Mesenchymal stem cell (in vitro differentiated cells and primary cell): Measurements from ENCODE around the gene PGLYRP2.
A peak's percentile ranks its signal among the peaks of the same experiment; 100 is the strongest.

Experiments
- DNase-seq: peaks from one replicate; pipeline ENCODE4 v3.0.0-alpha.2; 2013
- H2AFZ ChIP-seq: one replicate; pipeline ENCODE4 v1.6.1; 2013; ENCODE audit warnings: low read depth, mild to moderate bottlenecking, control low read depth, inconsistent platforms, low read length, moderate library complexity
- H2AK5ac ChIP-seq: 2 replicates; pipeline ENCODE4 v1.6.1; 2013; ENCODE audit warnings: low read length, moderate library complexity, mild to moderate bottlenecking, inconsistent platforms; ENCODE audit not compliant: severe bottlenecking
- H2BK120ac ChIP-seq: one replicate; pipeline ENCODE4 v1.6.1; 2013; ENCODE audit warnings: low read depth, mild to moderate bottlenecking, inconsistent platforms, low read length, moderate library complexity
- H2BK12ac ChIP-seq, 2 experiments: one replicate each; pipeline ENCODE4 v1.6.1; 2013; ENCODE audit warnings: inconsistent platforms in 2 of 2, low read length in 2 of 2, mild to moderate bottlenecking in 2 of 2, moderate library complexity in 2 of 2, control low read depth in 1 of 2
- H2BK15ac ChIP-seq: one replicate; pipeline ENCODE4 v1.6.1; 2013; ENCODE audit warnings: mild to moderate bottlenecking, low read depth, inconsistent platforms; ENCODE audit not compliant: poor library complexity, severe bottlenecking
- H2BK5ac ChIP-seq: 2 replicates; pipeline ENCODE4 v1.6.1; 2013; ENCODE audit warnings: low read depth, mild to moderate bottlenecking, low read length, control low read depth, inconsistent platforms; ENCODE audit not compliant: poor library complexity, severe bottlenecking
- H3K14ac ChIP-seq, 2 experiments: one replicate each; pipeline ENCODE4 v1.6.1; 2013; ENCODE audit warnings: inconsistent platforms in 2 of 2, low read length in 2 of 2, control low read depth in 1 of 2, mild to moderate bottlenecking in 1 of 2, moderate library complexity in 1 of 2
- H3K18ac ChIP-seq, 2 experiments: one replicate each; pipeline ENCODE4 v1.6.1; 2013; ENCODE audit warnings: inconsistent platforms in 2 of 2, low read length in 2 of 2, control low read depth in 1 of 2, low read depth in 1 of 2, mild to moderate bottlenecking in 1 of 2
- H3K23ac ChIP-seq, 2 experiments: one replicate each; pipeline ENCODE4 v1.6.1; 2013; ENCODE audit warnings: inconsistent platforms in 2 of 2, low read length in 2 of 2, mild to moderate bottlenecking in 2 of 2, moderate library complexity in 2 of 2, control low read depth in 1 of 2
- H3K27ac ChIP-seq: 2 replicates; pipeline ENCODE4 v1.5.1; 2013; ENCODE audit warnings: mild to moderate bottlenecking, moderate library complexity, low read length, control low read depth, inconsistent platforms; ENCODE audit not compliant: poor library complexity, severe bottlenecking
- H3K27me3 ChIP-seq, 2 experiments: 2 replicates each; pipeline versions ENCODE4 v1.6.1 to v1.7.0; 2013; ENCODE audit warnings: low read length in 2 of 2, mild to moderate bottlenecking in 2 of 2, moderate library complexity in 2 of 2, control low read depth in 1 of 2, inconsistent platforms in 1 of 2; ENCODE audit not compliant: control insufficient read depth in 1 of 2, insufficient read depth in 1 of 2
- H3K36me3 ChIP-seq, 2 experiments: 2 replicates each; pipeline versions ENCODE4 v1.6.1 to v1.7.0; 2013; ENCODE audit warnings: low read length in 2 of 2, control low read depth in 1 of 2, inconsistent platforms in 1 of 2, low read depth in 1 of 2, mild to moderate bottlenecking in 1 of 2; ENCODE audit not compliant: insufficient read depth in 2 of 2, control insufficient read depth in 1 of 2
- H3K4ac ChIP-seq, 2 experiments: one replicate each; pipeline ENCODE4 v1.6.1; 2013; ENCODE audit warnings: inconsistent platforms in 2 of 2, low read length in 2 of 2, mild to moderate bottlenecking in 2 of 2, moderate library complexity in 2 of 2, control low read depth in 1 of 2, low read depth in 1 of 2
- H3K4me1 ChIP-seq: 2 replicates; pipeline ENCODE4 v1.6.1; 2013; ENCODE audit warnings: low read depth, low read length, control low read depth; ENCODE audit not compliant: control insufficient read depth, insufficient read depth
- H3K4me2 ChIP-seq: 2 replicates; pipeline ENCODE4 v1.6.1; 2013; ENCODE audit warnings: low read length, mild to moderate bottlenecking, inconsistent platforms; ENCODE audit not compliant: poor library complexity, severe bottlenecking
- H3K4me3 ChIP-seq, 2 experiments: 2 replicates each; pipeline versions ENCODE4 v1.5.1 to v1.7.0; 2013; ENCODE audit warnings: low read length in 2 of 2, mild to moderate bottlenecking in 2 of 2, control low read depth in 1 of 2, low read depth in 1 of 2; ENCODE audit not compliant: insufficient read depth in 1 of 2
- H3K79me1 ChIP-seq: replicated peaks from 2 replicates; pipeline ENCODE4 v1.6.1; 2013; ENCODE audit warnings: mild to moderate bottlenecking, control low read depth, low read length, inconsistent platforms; ENCODE audit not compliant: poor library complexity, severe bottlenecking
- H3K9ac ChIP-seq: 2 replicates; pipeline ENCODE4 v1.7.0; 2013; ENCODE audit warnings: mild to moderate bottlenecking, low read length, moderate library complexity
- H3K9me3 ChIP-seq: 2 replicates; pipeline ENCODE4 v1.7.0; 2013; ENCODE audit warnings: mild to moderate bottlenecking, low read length; ENCODE audit not compliant: control insufficient read depth
- H4K8ac ChIP-seq: one replicate; pipeline ENCODE4 v1.6.1; 2013; ENCODE audit warnings: inconsistent platforms, mild to moderate bottlenecking, low read length, moderate library complexity
- H4K91ac ChIP-seq: one replicate; pipeline ENCODE4 v1.6.1; 2013; ENCODE audit warnings: mild to moderate bottlenecking, low read length, inconsistent platforms
- WGBS: methylation state at CpG from one replicate; pipeline ENCODE4 v1.1.7; 2013; ENCODE audit warnings: mixed read lengths; 5-methylcytosine and 5-hydroxymethylcytosine counted together

PGLYRP2 gene

GRCh38 chr19:15436012-15436825, 43.1 kb downstream of the PGLYRP2 start:
- 82% methylated on average over 10 of the region's 10 CpGs for WGBS

GRCh38 chr19:15433519-15434069, 45.7 kb downstream of the PGLYRP2 start:
- H4K8ac ChIP-seq = peak overlapping the region; percentile 83
- peak overlapping the region; percentile 73 for H2AFZ ChIP-seq
- H3K9me3 ChIP-seq = no peaks in the 10 kb centered on the region
- no peak overlapping the region for H3K23ac ChIP-seq
- peak overlapping the region; percentile 44 for H3K27ac ChIP-seq
- no peak for DNase-seq
- H3K4me2 ChIP-seq = peak overlapping the region; percentile 77
- no peak overlapping the region for H2BK5ac ChIP-seq
- peaks cover 3% of the 10 kb centered on the region for H3K79me1 ChIP-seq
- WGBS = 67% methylated on average over 8 of the region's 8 CpGs
- no peaks in the 10 kb centered on the region for H3K27me3 ChIP-seq
- H2AK5ac ChIP-seq = no peak overlapping the region
- H3K18ac ChIP-seq = peak overlapping the region in 1 of 2 experiments; percentile 81
- peaks cover 5 to 33% of the 10 kb centered on the region in 2 experiments for H3K36me3 ChIP-seq
- peaks cover 25% of the 10 kb centered on the region for H3K4me1 ChIP-seq
- H4K91ac ChIP-seq = peak overlapping the region; percentile 84
- peak overlapping the region in 1 of 2 experiments; percentile 49 for H3K14ac ChIP-seq
- H2BK15ac ChIP-seq = no peak overlapping the region
- peak overlapping the region; percentile 13 to 49 for H3K4ac ChIP-seq
- peak overlapping the region in 1 of 2 experiments; percentile 84 for H3K4me3 ChIP-seq
- H2BK120ac ChIP-seq = no peak overlapping the region
- H3K9ac ChIP-seq = peak overlapping the region; percentile 90
- peak overlapping the region; percentile 61 to 81 for H2BK12ac ChIP-seq

More at GRCh38 chr19:15436012-15436825, 43.1 kb downstream of the PGLYRP2 start:
- H3K23ac ChIP-seq = no peak overlapping the region
- no peaks in the 10 kb centered on the region for H3K9me3 ChIP-seq
- no peak overlapping the region for H4K91ac ChIP-seq
- H3K4me1 ChIP-seq = peaks cover 11% of the 10 kb centered on the region
- no peak overlapping the region for H3K14ac ChIP-seq
- no peak overlapping the region for H2AK5ac ChIP-seq
- no peak overlapping the region for H3K4me3 ChIP-seq
- no peaks in the 10 kb centered on the region for H3K27me3 ChIP-seq
- no peak overlapping the region for H2AFZ ChIP-seq
- no peak overlapping the region for H2BK5ac ChIP-seq
- no peak overlapping the region for H2BK12ac ChIP-seq
- peaks cover 0 to 28% of the 10 kb centered on the region in 2 experiments for H3K36me3 ChIP-seq
- H3K18ac ChIP-seq = no peak overlapping the region
- no peak overlapping the region for H3K27ac ChIP-seq
- no peak overlapping the region for H3K4ac ChIP-seq
- DNase-seq = no peak
- no peak overlapping the region for H3K4me2 ChIP-seq
- peak overlapping the region; percentile 49 for H3K9ac ChIP-seq
- H3K79me1 ChIP-seq = no peaks in the 10 kb centered on the region
- no peak overlapping the region for H4K8ac ChIP-seq
- no peak overlapping the region for H2BK120ac ChIP-seq
- H2BK15ac ChIP-seq = no peak overlapping the region

GRCh38 chr19:15432629-15433518, 46.4 kb downstream of the PGLYRP2 start:
- 1% methylated on average over 67 of the region's 75 CpGs for WGBS
- Histone ChIP-seq H3K9me3 (no peaks in the 10 kb centered on the region), H3K4ac (peak overlapping the region; percentile 62 to 71), H2AFZ (peak overlapping the region; percentile 73), H3K27ac (peak overlapping the region; percentile 83), H3K79me1 (peaks cover 8% of the 10 kb centered on the region), H3K4me2 (peak overlapping the region; percentile 77), H4K91ac (peak overlapping the region; percentile 84), H3K9ac (peak overlapping the region; percentile 90), H2BK120ac (peak overlapping the region; percentile 83), H3K14ac (peak overlapping the region in 1 of 2 experiments; percentile 86), H2BK5ac (peak overlapping the region; percentile 50), H2BK15ac (peak overlapping the region; percentile 99), H3K4me1 (peaks cover 25% of the 10 kb centered on the region), H3K23ac (no peak overlapping the region), H2AK5ac (no peak overlapping the region), H3K4me3 (peak overlapping the region; percentile 82 to 84), H3K36me3 (peaks cover 5 to 35% of the 10 kb centered on the region in 2 experiments), H3K18ac (peak overlapping the region; percentile 90 to 97), H3K27me3 (no peaks in the 10 kb centered on the region), H2BK12ac (peak overlapping the region in 1 of 2 experiments; percentile 61), H4K8ac (peak overlapping the region; percentile 99)
- peak; percentile 92 for DNase-seq
